Neural crest cell (in vitro differentiated cells): ENCODE results near the gene PMP22. TPM values are rescaled to one million over a fixed set of nuclear protein-coding genes. Genes with fewer than 3 reads are reported as not detected.

Source experiments
- DNase-seq: peaks from one replicate; pipeline ENCODE4 v3.0.0; 2021; ENCODE audit warnings: low read depth, mixed read lengths, low spot score
- H3K27ac Mint-ChIP-seq: one replicate; pipeline ENCODE4 v1.8.0; 2021; ENCODE audit warnings: mild to moderate bottlenecking, mixed read lengths; ENCODE audit not compliant: unreplicated experiment
- H3K27me3 Mint-ChIP-seq: 2 replicates; pipeline ENCODE4 v1.8.0; 2021; ENCODE audit warnings: low read depth, mild to moderate bottlenecking, mixed read lengths
- H3K36me3 Mint-ChIP-seq: 2 replicates; pipeline ENCODE4 v1.8.0; 2021; ENCODE audit warnings: low read depth, mild to moderate bottlenecking, mixed read lengths
- H3K4me1 Mint-ChIP-seq: 2 replicates; pipeline ENCODE4 v1.8.0; 2021; ENCODE audit warnings: mixed read lengths
- H3K4me3 Mint-ChIP-seq: one replicate; pipeline ENCODE4 v1.8.0; 2021; ENCODE audit warnings: mild to moderate bottlenecking, mixed read lengths
- H3K9me3 Mint-ChIP-seq: 2 replicates; pipeline ENCODE4 v1.8.0; 2021; ENCODE audit warnings: mixed read lengths
- CTCF ChIP-seq: fragments of 200-600 bp; sonication (generic); conservative IDR thresholded peaks from 2 replicates; pipeline ENCODE4 v1.5.0; 2021; ENCODE audit warnings: antibody characterized with exemption, mild to moderate bottlenecking
- total RNA-seq: library from RNA; stranded (reverse); gene quantifications from 2 replicates; pipeline ENCODE4 v1.2.1, GENCODE V29; 2021

Gene PMP22
- total RNA-seq, 1 donor from 2014 or later: 14.9 TPM

GRCh38 chr17:15285466-15285865 lies 20.3 kb upstream of the PMP22 start:
- Mint-ChIP-seq H3K27ac (no peak overlapping the region), H3K4me3 (no peak overlapping the region), H3K4me1 (no peaks in the 10 kb centered on the region), H3K27me3 (no peaks in the 10 kb centered on the region), H3K9me3 (peaks cover 8% of the 10 kb centered on the region), H3K36me3 (no peaks in the 10 kb centered on the region)
- no peak for DNase-seq
- TF ChIP-seq CTCF: no peak

GRCh38 chr17:15284537-15284936 lies 19.4 kb upstream of the PMP22 start:
- no peaks in the 10 kb centered on the region for H3K27me3 Mint-ChIP-seq
- H3K9me3 Mint-ChIP-seq: peaks cover 8% of the 10 kb centered on the region
- H3K4me1 Mint-ChIP-seq: no peaks in the 10 kb centered on the region
- H3K4me3 Mint-ChIP-seq: no peak overlapping the region
- no peak overlapping the region for H3K27ac Mint-ChIP-seq
- no peaks in the 10 kb centered on the region for H3K36me3 Mint-ChIP-seq
- TF ChIP-seq CTCF: no peak
- DNase-seq: no peak

- TF ChIP-seq CTCF: no peak
- Mint-ChIP-seq H3K4me1 (no peaks in the 10 kb centered on the region), H3K9me3 (peaks cover 8% of the 10 kb centered on the region), H3K36me3 (no peaks in the 10 kb centered on the region), H3K4me3 (no peak overlapping the region), H3K27me3 (no peaks in the 10 kb centered on the region), H3K27ac (no peak overlapping the region)
- no peak for DNase-seq
Measured at GRCh38 chr17:15284107-15284506, 19.0 kb upstream of the PMP22 start.

GRCh38 chr17:15281909-15282308 lies 16.8 kb upstream of the PMP22 start:
- no peak for TF ChIP-seq CTCF
- Mint-ChIP-seq H3K9me3 (peaks cover 6% of the 10 kb centered on the region), H3K4me3 (no peak overlapping the region), H3K4me1 (peaks cover 6% of the 10 kb centered on the region), H3K27me3 (no peaks in the 10 kb centered on the region), H3K27ac (no peak overlapping the region), H3K36me3 (no peaks in the 10 kb centered on the region)
- no peak for DNase-seq

- no peak overlapping the region for H3K27ac Mint-ChIP-seq
- no peak overlapping the region for H3K4me3 Mint-ChIP-seq
- peaks cover 6% of the 10 kb centered on the region for H3K4me1 Mint-ChIP-seq
- no peak for DNase-seq
- H3K36me3 Mint-ChIP-seq: no peaks in the 10 kb centered on the region
- no peaks in the 10 kb centered on the region for H3K27me3 Mint-ChIP-seq
- peaks cover 11% of the 10 kb centered on the region for H3K9me3 Mint-ChIP-seq
- TF ChIP-seq CTCF: no peak
Measured at GRCh38 chr17:15278924-15279477, 13.9 kb upstream of the PMP22 start.
